KBM-7 (cell line): ENCODE data around the gene KRTAP10-5.
"Not testable (repeated sequence)": the region's sequence is repeated elsewhere in the genome, so short reads cannot be mapped to it uniquely, and the experiment has no call there.

Experiments used
- DNase-seq: peaks from one replicate; pipeline ENCODE4 v3.0.0-alpha.2; 2015
- in situ Hi-C: fragments of 300-500 bp; cut with MboI; formaldehyde crosslinking; loops from 2 replicates; pipeline ENCODE4 v1.14.3; 2020; ENCODE audit warnings: low sequenced_read_pairs, low pct_unique_long_range_greater_than_20kb, mixed read lengths

Gene KRTAP10-5

DNA sequence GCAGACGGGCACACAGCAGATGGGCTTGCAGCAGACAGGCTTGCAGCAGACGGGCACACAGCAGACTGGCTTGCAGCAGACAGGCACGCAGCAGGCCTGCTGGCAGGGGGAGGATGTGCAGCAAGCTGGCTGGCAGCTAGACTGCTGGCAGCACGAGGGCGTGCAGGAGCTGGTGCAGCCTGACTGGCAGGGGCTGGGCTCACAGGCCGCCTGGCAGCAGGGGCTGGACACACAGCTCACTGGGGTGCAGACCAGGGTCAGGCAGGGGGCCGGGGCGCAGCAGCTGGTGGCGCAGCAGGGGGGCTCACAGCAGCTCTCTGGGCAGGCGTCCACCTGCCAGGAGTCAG, 22.1 kb downstream of the KRTAP10-5 start:
- not testable (repeated sequence) for DNase-seq
- in situ Hi-C loops = loop anchor here (25.0 kb wide), 1 partner anchor 96 kb away; the partner anchor contains the start of gene LRRC3

- no peak for DNase-seq
- in situ Hi-C loops = loop anchor here (25.0 kb wide), 1 partner anchor 95 kb away; the partner anchor contains the start of gene LRRC3
Measured at GRCh38 chr21:44557491-44558328, 22.7 kb downstream of the KRTAP10-5 start.

DNA sequence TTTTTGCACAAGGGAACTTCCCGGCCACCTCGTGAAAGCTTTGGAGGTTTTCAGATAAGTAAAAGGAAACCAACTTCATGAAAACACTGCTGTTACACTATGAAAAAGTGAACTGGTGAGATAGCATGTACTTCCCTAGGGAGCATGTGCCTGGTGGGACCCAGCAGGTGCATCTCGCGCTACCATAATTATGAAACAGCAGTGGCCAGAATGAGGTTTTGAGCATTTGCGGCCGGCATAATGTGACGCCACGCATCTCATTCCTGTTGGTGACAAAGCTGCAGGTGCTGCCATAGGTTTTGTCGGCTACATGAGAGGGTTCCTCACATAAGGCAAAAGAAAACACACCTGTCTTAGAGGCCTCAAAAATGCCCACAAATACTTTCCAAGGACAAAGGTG, 23.5 kb downstream of the KRTAP10-5 start:
- in situ Hi-C loops = loop anchor here (25.0 kb wide), 1 partner anchor 95 kb away; the partner anchor contains the start of gene LRRC3
- DNase-seq = no peak

GRCh38 chr21:44555200-44555875, 25.1 kb downstream of the KRTAP10-5 start:
- no peak for DNase-seq
- in situ Hi-C loops = loop anchor here (25.0 kb wide), 1 partner anchor 93 kb away; the partner anchor contains the start of gene LRRC3

- in situ Hi-C loops = loop anchor here (25.0 kb wide), 1 partner anchor 90 kb away; the partner anchor contains the start of gene LRRC3
- DNase-seq = no peak
Measured at GRCh38 chr21:44552681-44553080, 27.7 kb downstream of the KRTAP10-5 start.

GRCh38 chr21:44552136-44552535, 28.3 kb downstream of the KRTAP10-5 start:
- no peak for DNase-seq
- in situ Hi-C loops = loop anchor here (25.0 kb wide), 1 partner anchor 90 kb away; the partner anchor contains the start of gene LRRC3

DNA sequence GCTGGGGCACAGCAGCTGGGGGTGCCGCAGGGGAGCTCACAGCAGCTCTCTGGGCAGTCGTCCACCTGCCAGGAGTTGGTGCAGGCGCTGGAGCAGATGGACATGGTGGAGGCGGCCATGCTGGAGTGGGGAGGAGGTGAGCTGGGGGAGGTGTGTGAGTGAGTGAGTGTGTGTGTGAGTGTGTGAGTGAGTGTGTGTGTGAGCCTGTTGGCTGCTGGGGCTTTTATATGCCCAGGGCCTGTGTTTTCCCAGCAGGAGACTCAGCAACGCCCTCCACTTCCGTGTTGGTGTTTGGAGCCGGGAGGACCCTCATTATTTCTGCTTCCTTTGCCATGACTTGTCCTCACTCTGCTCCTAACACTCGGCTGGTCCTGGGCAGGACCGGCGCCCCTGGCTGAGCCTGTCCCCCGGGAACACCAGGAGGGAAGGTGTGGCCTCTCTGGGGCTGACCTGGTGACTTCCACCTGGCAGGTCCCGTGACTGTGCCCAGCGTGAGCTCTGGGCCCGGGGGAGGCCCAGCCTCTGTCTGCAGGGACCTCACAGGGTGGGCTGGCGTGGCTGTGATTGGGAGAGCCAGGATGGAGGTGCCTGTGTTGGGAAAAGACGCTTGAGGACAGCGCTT, 29.0 kb downstream of the KRTAP10-5 start, which contains the start of gene KRTAP10-2:
Gene KRTAP10-2 (minus strand): TSS at position 166 of the 622 bp plus-strand sequence. CDS start 47 bp downstream, at position 119.
- in situ Hi-C loops = loop anchor here (25.0 kb wide), 1 partner anchor 89 kb away; the partner anchor contains the start of gene LRRC3
- DNase-seq = no peak

DNA sequence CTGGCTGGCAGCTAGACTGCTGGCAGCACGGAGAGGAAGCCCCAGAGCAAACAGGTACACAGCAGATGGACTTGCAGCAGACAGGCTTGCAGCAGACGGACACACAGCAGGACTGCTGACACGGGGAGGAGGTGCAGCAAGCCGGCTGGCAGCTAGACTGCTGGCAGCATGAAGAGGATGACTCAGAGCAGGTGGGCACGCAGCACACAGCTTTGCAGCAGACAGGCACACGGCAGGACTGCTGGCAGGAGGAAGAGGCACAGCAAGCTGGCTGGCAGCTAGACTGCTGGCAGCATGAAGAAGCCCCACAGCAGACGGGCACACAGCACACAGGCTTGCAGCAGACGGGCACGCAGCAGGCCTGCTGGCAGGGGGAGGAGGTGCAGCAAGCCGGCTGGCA, 29.6 kb downstream of the KRTAP10-5 start:
- in situ Hi-C loops = loop anchor here (25.0 kb wide), 1 partner anchor 89 kb away; the partner anchor contains the start of gene LRRC3
- DNase-seq = no peak

DNA sequence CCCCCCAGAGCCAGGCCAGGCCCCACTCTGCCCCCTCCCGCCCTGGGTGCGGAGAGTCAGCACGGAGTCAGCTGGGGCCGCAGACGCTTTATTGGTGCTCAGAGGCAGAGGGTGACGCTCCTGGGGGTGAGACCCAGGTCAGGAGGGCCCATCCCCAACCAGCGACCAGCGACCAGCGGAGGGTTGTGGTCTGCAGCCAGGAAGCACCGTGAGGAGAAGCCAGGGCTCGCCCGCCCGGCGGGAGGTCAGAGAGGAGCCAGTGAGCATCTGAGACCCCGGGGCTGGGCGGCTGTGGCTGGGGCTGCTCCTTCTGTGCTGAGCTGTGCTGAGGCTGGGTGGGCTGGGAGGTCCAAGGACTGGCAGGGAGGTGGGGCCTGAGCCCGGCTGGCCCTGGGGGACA, 30.1 kb downstream of the KRTAP10-5 start:
- not testable (repeated sequence) for DNase-seq
- in situ Hi-C loops = loop anchor here (25.0 kb wide), 1 partner anchor 88 kb away; the partner anchor contains the start of gene LRRC3

DNA sequence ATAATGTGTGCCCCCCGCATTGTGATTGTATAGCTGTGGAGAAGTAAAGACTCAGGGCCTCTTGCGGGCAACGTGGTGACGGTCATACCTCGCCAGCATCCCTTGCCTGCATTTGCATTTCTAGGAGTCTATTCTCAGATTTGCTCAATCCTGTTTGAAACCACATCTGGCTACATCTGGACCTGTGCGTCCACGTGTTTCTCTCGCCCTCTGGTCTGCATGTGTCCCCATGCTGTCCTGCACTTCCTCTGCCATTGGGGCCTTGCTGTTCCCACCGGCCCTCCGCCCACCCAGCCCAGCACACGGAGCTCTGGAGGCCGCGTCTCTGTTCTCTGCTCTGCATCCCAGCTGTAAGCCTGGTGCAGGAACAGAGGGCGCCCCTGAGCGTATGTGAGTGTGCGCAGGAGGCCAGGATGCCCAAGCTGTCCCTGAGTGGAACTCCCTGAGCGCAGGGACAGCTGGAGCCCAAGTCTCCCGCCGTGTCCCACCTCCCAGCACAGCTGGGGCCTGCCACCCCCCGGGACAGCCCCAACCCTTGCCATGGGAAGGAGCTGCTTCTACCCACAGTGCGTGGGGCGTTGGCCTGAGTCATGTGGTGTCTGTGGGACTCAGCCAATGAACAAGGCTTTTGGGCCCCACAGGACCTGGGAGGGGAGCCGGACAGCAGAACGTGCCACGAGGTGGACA, 30.7 kb downstream of the KRTAP10-5 start:
- no peak for DNase-seq

DNA sequence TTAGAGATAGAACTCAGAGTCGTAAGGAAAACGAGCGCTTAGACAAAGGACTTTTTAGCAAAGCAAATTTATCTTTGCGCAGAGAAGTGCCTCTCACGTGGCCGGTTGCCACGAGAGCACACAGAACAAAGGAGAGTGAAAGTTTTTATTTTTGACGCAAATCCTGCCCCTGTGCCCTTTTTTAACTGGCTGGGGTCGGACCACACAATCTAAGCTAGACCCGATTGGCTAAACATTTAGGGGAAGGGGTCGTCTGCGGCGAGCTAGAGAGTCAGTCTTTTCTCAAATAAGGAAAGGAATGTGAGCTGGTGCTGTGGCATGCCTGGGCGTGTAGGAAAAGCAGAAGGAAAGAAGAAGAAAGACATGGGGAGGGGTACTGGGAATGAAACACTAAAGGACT, 31.5 kb downstream of the KRTAP10-5 start:
- DNase-seq = no peak
- in situ Hi-C loops = loop anchor here (25.0 kb wide), 1 partner anchor 188 kb away; no protein-coding TSS in a partner anchor

More for the DNA sequence above, 30.7 kb downstream of the KRTAP10-5 start:
- in situ Hi-C loops = loop anchor here (25.0 kb wide), 2 partner anchors 87 to 188 kb away; partner anchors contain the start of gene LRRC3

- in situ Hi-C loops = loop anchor here (25.0 kb wide), 1 partner anchor 189 kb away; no protein-coding TSS in a partner anchor
Measured at GRCh38 chr21:44548381-44548780, 32.0 kb downstream of the KRTAP10-5 start.

DNA sequence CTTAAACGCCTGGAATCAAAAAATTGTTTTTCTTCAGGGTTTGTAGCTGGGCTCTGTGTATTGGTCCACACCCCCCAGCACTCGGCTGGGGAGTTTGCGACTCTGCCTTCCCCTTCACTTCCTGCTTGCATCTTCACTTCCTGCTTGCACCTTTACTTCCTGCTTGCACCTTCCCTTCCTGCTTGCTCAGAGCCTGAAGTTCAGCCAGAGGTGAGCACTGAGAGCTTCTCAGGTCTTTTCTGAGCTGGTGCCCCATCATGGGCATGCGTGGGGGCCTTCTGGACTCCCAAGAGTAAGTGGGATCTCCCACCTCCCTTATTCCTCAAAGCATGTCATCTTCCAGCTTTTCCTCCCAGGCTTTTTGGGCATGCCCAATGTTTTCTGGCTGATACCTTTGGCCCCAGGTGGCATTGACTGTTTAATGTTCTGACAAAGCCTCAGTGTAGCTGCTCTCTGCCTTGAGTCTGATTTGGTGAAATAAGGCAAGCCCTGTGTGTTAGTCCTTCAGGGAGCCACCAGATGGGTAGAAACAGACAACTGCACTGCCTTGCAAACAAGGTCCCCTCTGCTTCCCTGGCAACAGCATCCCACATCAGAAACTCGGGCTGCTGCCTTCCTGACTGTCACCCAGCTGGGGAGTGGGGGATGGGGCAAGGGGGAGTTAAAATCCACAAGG, 32.6 kb downstream of the KRTAP10-5 start:
- DNase-seq = no peak
- in situ Hi-C loops = loop anchor here (25.0 kb wide), 1 partner anchor 190 kb away; no protein-coding TSS in a partner anchor

More at GRCh38 chr21:44548381-44548780, 32.0 kb downstream of the KRTAP10-5 start:
- DNase-seq = no peak

DNA sequence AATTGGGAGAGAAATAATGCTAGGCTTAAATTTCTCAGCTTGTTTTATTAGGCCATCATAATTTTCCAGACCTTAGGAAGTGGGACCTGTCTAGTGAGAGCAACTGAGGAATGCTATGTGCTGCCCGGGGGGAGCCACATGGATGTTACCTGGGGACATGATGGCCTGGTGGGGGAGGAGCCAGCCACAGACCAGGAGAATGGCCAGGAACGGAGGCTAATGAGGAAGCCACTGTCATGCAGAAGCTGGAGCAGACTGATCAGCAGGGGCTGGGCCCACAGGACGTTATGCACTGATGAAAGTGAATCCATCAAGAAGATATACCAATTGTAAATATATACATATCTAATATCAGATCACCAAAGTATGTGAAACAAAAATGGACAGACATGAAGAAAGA, 35.8 kb downstream of the KRTAP10-5 start:
- in situ Hi-C loops = loop anchor here (25.0 kb wide), 1 partner anchor 193 kb away; no protein-coding TSS in a partner anchor
- no peak for DNase-seq

- in situ Hi-C loops = loop anchor here (25.0 kb wide), 1 partner anchor 195 kb away; no protein-coding TSS in a partner anchor
- DNase-seq = no peak
Measured at GRCh38 chr21:44542716-44543115, 37.7 kb downstream of the KRTAP10-5 start.

DNA sequence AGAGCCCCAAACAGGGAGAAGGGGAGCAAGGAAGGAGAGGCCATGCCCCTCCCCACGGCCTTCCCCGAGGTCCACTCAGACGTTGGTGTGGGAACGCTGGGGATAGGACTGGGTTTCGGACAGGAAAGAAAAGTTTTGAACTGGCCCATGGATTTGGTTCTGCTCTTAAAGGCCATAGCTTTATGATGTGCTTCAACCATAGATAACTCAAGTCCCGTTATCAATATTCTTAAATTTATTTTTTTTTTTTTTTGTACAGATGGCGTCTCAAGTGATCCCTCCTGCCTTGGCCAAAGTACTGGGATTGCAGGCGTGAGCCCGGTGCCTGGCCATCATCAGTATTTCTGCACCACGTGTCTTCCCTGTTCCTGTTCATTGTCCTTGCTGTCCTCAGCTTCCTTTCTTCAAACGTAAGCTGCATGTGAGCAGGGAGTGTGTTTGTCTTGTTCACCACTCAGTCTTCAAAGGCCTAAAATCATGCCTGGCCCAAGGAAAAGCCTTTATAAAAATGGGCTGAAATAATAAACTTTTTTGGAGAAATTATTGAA, 39.6 kb downstream of the KRTAP10-5 start:
- in situ Hi-C loops = loop anchor here (25.0 kb wide), 1 partner anchor 196 kb away; no protein-coding TSS in a partner anchor
- no peak for DNase-seq

DNA sequence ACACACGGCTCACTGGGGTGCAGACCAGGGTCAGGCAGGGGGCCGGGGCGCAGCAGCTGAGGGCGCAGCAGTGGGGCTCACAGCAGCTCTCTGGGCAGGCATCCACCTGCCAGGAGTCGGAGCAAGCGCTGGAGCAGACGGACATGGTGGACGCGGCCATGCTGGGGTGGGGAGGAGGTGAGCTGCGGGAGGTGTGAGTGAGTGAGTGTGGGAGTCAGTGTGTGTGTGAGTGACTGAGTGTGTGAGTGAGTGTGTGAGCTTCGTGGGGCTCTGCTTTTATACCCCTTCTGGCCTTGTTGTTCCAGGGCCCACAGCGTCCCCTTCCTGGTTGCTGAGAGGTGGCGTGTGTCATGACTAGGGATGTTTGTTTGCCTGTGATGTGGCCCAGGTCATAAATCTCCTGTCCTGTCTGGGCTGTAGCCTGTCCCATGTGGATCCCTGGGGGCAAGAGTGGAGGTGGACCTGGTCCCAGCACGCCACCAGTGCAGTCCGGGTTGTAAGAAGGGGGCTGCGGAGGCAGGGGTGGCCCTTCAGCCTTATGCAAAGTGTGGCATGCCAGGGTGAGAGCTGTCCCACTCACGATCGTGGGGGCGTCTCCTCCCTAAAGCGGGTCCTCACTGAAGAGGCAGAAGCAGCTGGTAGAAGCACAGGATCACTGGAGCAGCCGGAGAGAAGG, 40.3 kb downstream of the KRTAP10-5 start, which contains the start of gene KRTAP10-1:
Gene KRTAP10-1 (minus strand): TSS at position 205 of the 676 bp plus-strand sequence. CDS start 45 bp downstream, at position 160.
- no peak for DNase-seq

More for the DNA sequence above, 40.3 kb downstream of the KRTAP10-5 start, which contains the start of gene KRTAP10-1:
- in situ Hi-C loops = loop anchor here (25.0 kb wide), 1 partner anchor 197 kb away; no protein-coding TSS in a partner anchor
